Breast epithelium (tissue), 3 donors: Measurements from ENCODE around the gene EXOC8.

Experiments used
- POLR2A ChIP-seq: fragments of 450-650 bp; IDR thresholded peaks from one replicate; pipeline ENCODE4 v1.6.1; 2016; ENCODE audit warnings: antibody characterized with exemption, mild to moderate bottlenecking, moderate library complexity
- TF ChIP-seq, protein P1 (sequence below), 3 donors: fragments of 450-650 bp; IDR thresholded peaks; one replicate each; pipeline ENCODE4 v1.5.1; 2016 to 2017; ENCODE audit warnings: antibody characterized with exemption in 3 of 3, mild to moderate bottlenecking in 3 of 3, moderate library complexity in 3 of 3

- TF ChIP-seq, protein P1, sequence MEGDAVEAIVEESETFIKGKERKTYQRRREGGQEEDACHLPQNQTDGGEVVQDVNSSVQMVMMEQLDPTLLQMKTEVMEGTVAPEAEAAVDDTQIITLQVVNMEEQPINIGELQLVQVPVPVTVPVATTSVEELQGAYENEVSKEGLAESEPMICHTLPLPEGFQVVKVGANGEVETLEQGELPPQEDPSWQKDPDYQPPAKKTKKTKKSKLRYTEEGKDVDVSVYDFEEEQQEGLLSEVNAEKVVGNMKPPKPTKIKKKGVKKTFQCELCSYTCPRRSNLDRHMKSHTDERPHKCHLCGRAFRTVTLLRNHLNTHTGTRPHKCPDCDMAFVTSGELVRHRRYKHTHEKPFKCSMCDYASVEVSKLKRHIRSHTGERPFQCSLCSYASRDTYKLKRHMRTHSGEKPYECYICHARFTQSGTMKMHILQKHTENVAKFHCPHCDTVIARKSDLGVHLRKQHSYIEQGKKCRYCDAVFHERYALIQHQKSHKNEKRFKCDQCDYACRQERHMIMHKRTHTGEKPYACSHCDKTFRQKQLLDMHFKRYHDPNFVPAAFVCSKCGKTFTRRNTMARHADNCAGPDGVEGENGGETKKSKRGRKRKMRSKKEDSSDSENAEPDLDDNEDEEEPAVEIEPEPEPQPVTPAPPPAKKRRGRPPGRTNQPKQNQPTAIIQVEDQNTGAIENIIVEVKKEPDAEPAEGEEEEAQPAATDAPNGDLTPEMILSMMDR (IDR thresholded peaks at IDR 0.05) = no peak
- no peak for TF ChIP-seq POLR2A
These were observed 19.1 kb downstream of the EXOC8 start for GRCh38 chr1:231318568-231318967.
